ENCODE measurements around the gene TIMELESS. TPM values are rescaled to one million over a fixed set of nuclear protein-coding genes. Genes with fewer than 3 reads are reported as not detected.
"Not testable (repeated sequence)": the region's sequence is repeated elsewhere in the genome, so short reads cannot be mapped to it uniquely, and the experiment has no call there.

TIMELESS gene, protein sequence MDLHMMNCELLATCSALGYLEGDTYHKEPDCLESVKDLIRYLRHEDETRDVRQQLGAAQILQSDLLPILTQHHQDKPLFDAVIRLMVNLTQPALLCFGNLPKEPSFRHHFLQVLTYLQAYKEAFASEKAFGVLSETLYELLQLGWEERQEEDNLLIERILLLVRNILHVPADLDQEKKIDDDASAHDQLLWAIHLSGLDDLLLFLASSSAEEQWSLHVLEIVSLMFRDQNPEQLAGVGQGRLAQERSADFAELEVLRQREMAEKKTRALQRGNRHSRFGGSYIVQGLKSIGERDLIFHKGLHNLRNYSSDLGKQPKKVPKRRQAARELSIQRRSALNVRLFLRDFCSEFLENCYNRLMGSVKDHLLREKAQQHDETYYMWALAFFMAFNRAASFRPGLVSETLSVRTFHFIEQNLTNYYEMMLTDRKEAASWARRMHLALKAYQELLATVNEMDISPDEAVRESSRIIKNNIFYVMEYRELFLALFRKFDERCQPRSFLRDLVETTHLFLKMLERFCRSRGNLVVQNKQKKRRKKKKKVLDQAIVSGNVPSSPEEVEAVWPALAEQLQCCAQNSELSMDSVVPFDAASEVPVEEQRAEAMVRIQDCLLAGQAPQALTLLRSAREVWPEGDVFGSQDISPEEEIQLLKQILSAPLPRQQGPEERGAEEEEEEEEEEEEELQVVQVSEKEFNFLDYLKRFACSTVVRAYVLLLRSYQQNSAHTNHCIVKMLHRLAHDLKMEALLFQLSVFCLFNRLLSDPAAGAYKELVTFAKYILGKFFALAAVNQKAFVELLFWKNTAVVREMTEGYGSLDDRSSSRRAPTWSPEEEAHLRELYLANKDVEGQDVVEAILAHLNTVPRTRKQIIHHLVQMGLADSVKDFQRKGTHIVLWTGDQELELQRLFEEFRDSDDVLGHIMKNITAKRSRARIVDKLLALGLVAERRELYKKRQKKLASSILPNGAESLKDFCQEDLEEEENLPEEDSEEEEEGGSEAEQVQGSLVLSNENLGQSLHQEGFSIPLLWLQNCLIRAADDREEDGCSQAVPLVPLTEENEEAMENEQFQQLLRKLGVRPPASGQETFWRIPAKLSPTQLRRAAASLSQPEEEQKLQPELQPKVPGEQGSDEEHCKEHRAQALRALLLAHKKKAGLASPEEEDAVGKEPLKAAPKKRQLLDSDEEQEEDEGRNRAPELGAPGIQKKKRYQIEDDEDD
- polyA plus RNA-seq (2013, experiment 1 of 2) = 5.6 TPM
- 5.3 TPM for polyA plus RNA-seq (2013, experiment 2 of 2)

DNA sequence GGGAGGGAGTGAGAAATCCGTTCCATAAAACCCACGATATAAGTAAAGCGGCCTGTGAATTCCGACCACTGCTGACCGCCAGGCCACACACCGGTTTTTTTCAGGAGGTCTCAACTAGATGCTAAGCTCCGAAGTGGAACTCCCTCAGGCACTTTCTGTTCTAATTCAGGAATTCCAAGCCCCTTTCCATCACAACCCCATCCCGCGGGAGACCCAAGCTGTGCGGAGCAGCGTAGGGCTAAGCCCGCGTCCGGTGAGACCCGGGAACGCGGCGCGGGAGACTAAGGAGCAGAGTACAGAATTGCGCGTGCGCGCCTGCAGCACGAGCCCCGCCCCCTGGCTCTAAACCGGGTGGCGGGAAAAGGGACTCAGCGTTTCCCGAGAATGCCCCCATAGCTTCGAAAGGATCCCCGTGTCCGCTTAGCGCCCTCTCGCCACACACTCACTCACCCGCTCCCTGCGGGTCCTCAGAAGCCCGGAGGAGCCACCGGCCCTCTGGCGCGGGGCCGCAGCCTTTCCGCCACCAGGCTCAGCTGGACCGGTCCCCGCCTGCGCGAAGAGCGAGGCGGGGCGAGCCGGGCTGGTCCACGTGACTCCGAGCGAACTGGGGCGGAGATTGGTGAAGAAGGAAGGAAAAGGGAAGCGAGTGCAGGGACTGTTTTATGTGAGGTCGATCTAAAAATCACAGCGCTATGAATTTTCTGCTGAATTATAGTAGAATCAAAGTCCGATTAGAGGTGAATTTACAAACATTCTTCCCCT lies at the start of gene TIMELESS:
Gene TIMELESS, minus strand, starts transcription at position 567 of the 762 bp plus-strand sequence. CDS start 15,256 bp downstream, outside the sequence.
- H3K79me1 ChIP-seq (replicated peaks; ENCODE audit: low read length, poor library complexity, severe bottlenecking) = peaks cover 12% of the 10 kb centered on the region
- peak within 1 kb of the TSS; percentile 61 for H4K8ac ChIP-seq (ENCODE audit: low read length)
- peak within 1 kb of the TSS; percentile 87 for H3K9ac ChIP-seq (ENCODE audit: low read length)
- H4K91ac ChIP-seq (ENCODE audit: low read length) = no peak within 1 kb of the TSS
- H3K18ac ChIP-seq (ENCODE audit: low read depth in 1 of 2, low read length in 2 of 2) = peak within 1 kb of the TSS; percentile 85 to 88
- peaks cover 0 to 10% of the 10 kb centered on the region in 2 experiments for H3K27me3 ChIP-seq (ENCODE audit: control insufficient read depth in 1 of 2, insufficient read depth in 1 of 2, low read length in 2 of 2)
- H3K36me3 ChIP-seq (ENCODE audit: control insufficient read depth in 1 of 2, insufficient read depth in 2 of 2, low read depth in 1 of 2, low read length in 2 of 2) = no peaks in the 10 kb centered on the region
- peak within 1 kb of the TSS; percentile 73 to 86 for H3K4me3 ChIP-seq (ENCODE audit: insufficient read depth in 1 of 2, low read depth in 1 of 2, low read length in 2 of 2)
- no peak within 1 kb of the TSS for H2BK120ac ChIP-seq (ENCODE audit: low read depth, low read length)
- no peak within 1 kb of the TSS for H2AK5ac ChIP-seq (ENCODE audit: low read length, severe bottlenecking)
- no peaks in the 10 kb centered on the region for H3K4me1 ChIP-seq (ENCODE audit: control insufficient read depth, insufficient read depth, low read depth, low read length)
- H3K4ac ChIP-seq (ENCODE audit: low read depth in 1 of 2, low read length in 2 of 2) = peak within 1 kb of the TSS in 1 of 2 experiments; percentile 71
- no peak within 1 kb of the TSS for H3K23ac ChIP-seq (ENCODE audit: low read length in 2 of 2)
- H3K14ac ChIP-seq (ENCODE audit: low read length in 2 of 2) = no peak within 1 kb of the TSS
- no peak within 1 kb of the TSS for H2BK5ac ChIP-seq (ENCODE audit: low read depth, low read length, poor library complexity, severe bottlenecking)
- peak within 1 kb of the TSS; percentile 87 for H3K4me2 ChIP-seq (ENCODE audit: low read length, poor library complexity, severe bottlenecking)
- no peak within 1 kb of the TSS for H2AFZ ChIP-seq (ENCODE audit: low read depth, low read length)
- DNase-seq = peak; percentile 92
- 0% methylated on average over 49 of the region's 58 CpGs for WGBS
- peak within 1 kb of the TSS; percentile 86 for H3K27ac ChIP-seq (ENCODE audit: low read length, poor library complexity, severe bottlenecking)
- peak within 1 kb of the TSS; percentile 75 for H2BK15ac ChIP-seq (ENCODE audit: low read depth, poor library complexity, severe bottlenecking)
- H3K9me3 ChIP-seq (ENCODE audit: control insufficient read depth, low read length) = no peaks in the 10 kb centered on the region
- H2BK12ac ChIP-seq (ENCODE audit: low read length in 2 of 2) = no peak within 1 kb of the TSS

DNA sequence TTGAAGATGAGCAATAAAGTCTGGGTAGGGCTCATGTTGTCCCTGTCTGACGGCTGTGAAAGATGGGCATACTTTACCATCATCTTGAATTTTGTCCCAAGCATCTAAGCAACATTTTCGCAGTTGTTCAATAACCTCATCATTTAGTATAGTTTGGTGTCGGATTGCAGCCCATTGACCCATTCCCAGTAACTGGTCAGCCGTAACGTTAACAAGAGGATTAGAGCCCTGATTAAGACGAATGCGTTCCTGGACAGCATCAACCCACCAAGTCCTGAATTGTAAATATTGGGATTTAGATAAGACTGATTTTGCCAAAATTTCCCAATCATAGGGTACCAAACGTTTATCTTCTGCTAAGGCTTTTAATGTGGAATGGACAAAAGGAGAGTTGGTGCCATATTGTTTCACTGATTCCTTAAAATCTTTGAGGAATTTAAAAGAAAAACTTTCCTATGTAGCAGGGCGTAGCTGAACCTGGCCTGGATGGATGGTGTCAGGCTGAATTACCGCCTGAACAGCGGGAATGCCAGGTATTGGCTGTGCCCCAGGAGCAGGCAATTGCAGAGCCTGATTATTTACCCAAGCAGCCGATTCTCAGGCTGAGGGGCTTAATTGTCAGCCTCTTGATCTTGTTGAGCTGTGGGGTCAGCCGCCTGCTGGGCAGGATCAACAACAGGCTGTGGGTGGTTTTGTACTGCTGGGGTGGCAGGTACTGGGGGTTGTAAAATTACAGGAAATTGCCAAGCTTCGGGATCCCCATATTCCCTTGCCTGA lies 49.1 kb upstream of the TIMELESS start:
- H3K4me3 ChIP-seq (ENCODE audit: insufficient read depth in 1 of 2, low read depth in 1 of 2, low read length in 2 of 2); H3K4ac ChIP-seq (ENCODE audit: low read depth in 1 of 2, low read length in 2 of 2); H2BK5ac ChIP-seq (ENCODE audit: low read depth, low read length, poor library complexity, severe bottlenecking); H2AFZ ChIP-seq (ENCODE audit: low read depth, low read length); H2BK120ac ChIP-seq (ENCODE audit: low read depth, low read length); H3K9me3 ChIP-seq (ENCODE audit: control insufficient read depth, low read length); H3K23ac ChIP-seq (ENCODE audit: low read length in 2 of 2); H2AK5ac ChIP-seq (ENCODE audit: low read length, severe bottlenecking); H3K36me3 ChIP-seq (ENCODE audit: control insufficient read depth in 1 of 2, insufficient read depth in 2 of 2, low read depth in 1 of 2, low read length in 2 of 2); H3K27me3 ChIP-seq (ENCODE audit: control insufficient read depth in 1 of 2, insufficient read depth in 1 of 2, low read length in 2 of 2); H4K91ac ChIP-seq (ENCODE audit: low read length); H2BK12ac ChIP-seq (ENCODE audit: low read length in 2 of 2); DNase-seq; H3K9ac ChIP-seq (ENCODE audit: low read length); H3K27ac ChIP-seq (ENCODE audit: low read length, poor library complexity, severe bottlenecking); H2BK15ac ChIP-seq (ENCODE audit: low read depth, poor library complexity, severe bottlenecking); H3K4me2 ChIP-seq (ENCODE audit: low read length, poor library complexity, severe bottlenecking); H3K18ac ChIP-seq (ENCODE audit: low read depth in 1 of 2, low read length in 2 of 2); H4K8ac ChIP-seq (ENCODE audit: low read length); H3K14ac ChIP-seq (ENCODE audit: low read length in 2 of 2); H3K4me1 ChIP-seq (ENCODE audit: control insufficient read depth, insufficient read depth, low read depth, low read length); H3K79me1 ChIP-seq (replicated peaks; ENCODE audit: low read length, poor library complexity, severe bottlenecking): not testable (repeated sequence)
- 40% methylated on average over 8 of the region's 14 CpGs for WGBS

DNA sequence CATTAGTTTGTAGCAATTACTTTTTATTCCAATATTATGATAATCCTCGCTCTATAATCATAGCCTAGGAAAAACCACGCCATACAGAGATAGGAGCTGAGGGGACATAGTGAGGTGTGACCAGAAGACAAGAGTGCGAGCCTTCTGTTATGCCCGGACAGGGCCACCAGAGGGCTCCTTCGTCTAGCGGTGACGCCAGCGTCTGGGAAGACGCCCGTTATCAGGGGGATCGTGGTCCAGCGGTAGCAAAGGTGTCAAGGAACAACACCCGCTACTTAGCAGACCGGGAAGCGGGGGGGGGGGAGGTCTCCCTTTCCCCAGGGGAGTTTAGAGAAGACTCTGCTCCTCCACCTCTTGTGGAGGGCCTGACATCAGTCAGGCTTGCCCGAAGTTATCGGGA lies 47.5 kb upstream of the TIMELESS start:
- H2BK5ac ChIP-seq (ENCODE audit: low read depth, low read length, poor library complexity, severe bottlenecking); H2BK120ac ChIP-seq (ENCODE audit: low read depth, low read length); H3K36me3 ChIP-seq (ENCODE audit: control insufficient read depth in 1 of 2, insufficient read depth in 2 of 2, low read depth in 1 of 2, low read length in 2 of 2); H4K91ac ChIP-seq (ENCODE audit: low read length); H2BK15ac ChIP-seq (ENCODE audit: low read depth, poor library complexity, severe bottlenecking); H3K4me1 ChIP-seq (ENCODE audit: control insufficient read depth, insufficient read depth, low read depth, low read length); H3K14ac ChIP-seq (ENCODE audit: low read length in 2 of 2); H3K9me3 ChIP-seq (ENCODE audit: control insufficient read depth, low read length); H3K23ac ChIP-seq (ENCODE audit: low read length in 2 of 2); H3K27ac ChIP-seq (ENCODE audit: low read length, poor library complexity, severe bottlenecking); H3K18ac ChIP-seq (ENCODE audit: low read depth in 1 of 2, low read length in 2 of 2); H2AK5ac ChIP-seq (ENCODE audit: low read length, severe bottlenecking); H2BK12ac ChIP-seq (ENCODE audit: low read length in 2 of 2); H4K8ac ChIP-seq (ENCODE audit: low read length); H3K4ac ChIP-seq (ENCODE audit: low read depth in 1 of 2, low read length in 2 of 2); H2AFZ ChIP-seq (ENCODE audit: low read depth, low read length); H3K79me1 ChIP-seq (replicated peaks; ENCODE audit: low read length, poor library complexity, severe bottlenecking): not testable (repeated sequence)
- peak overlapping the region; percentile 32 for H3K9ac ChIP-seq (ENCODE audit: low read length)
- peak; percentile 46 for DNase-seq
- 0% methylated on average over 9 of the region's 17 CpGs for WGBS
- peaks cover 4 to 13% of the 10 kb centered on the region in 2 experiments for H3K27me3 ChIP-seq (ENCODE audit: control insufficient read depth in 1 of 2, insufficient read depth in 1 of 2, low read length in 2 of 2)
- H3K4me3 ChIP-seq (ENCODE audit: insufficient read depth in 1 of 2, low read depth in 1 of 2, low read length in 2 of 2) = peak overlapping the region in 1 of 2 experiments; percentile 44
- H3K4me2 ChIP-seq (ENCODE audit: low read length, poor library complexity, severe bottlenecking) = peak overlapping the region; percentile 47

Measured in mesenchymal stem cell (in vitro differentiated cells and primary cell).